H1 (cell line): ENCODE data around the gene ERICH3. TPM values are rescaled to one million over a fixed set of nuclear protein-coding genes. Genes with fewer than 3 reads are reported as not detected.
A peak's percentile ranks its signal among the peaks of the same experiment; 100 is the strongest.

Experiments
- ASH2L ChIP-seq: fragments of 200-600, 300-600 bp; sonication (generic); IDR thresholded peaks from one replicate; pipeline ENCODE4 v1.7.1; 2017; ENCODE audit warnings: low read length
- ZNF274 ChIP-seq: IDR thresholded peaks from 2 replicates; pipeline ENCODE4 v1.7.0; 2012; ENCODE audit warnings: low read length, borderline replicate concordance; ENCODE audit errors: extremely low read depth
- polyA plus RNA-seq, 7 experiments: library from polyadenylated mRNA; depleted of rRNA in 3 of 7; stranded (reverse) in 5 of 7; unstranded in 2 of 7; fragments of >200 nt in 5 of 7; fragments of 200-250 nt in 2 of 7; gene quantifications; 1 replicate in 5 of 7; 2 replicates in 1 of 7; 4 replicates in 1 of 7; pipeline versions ENCODE4 v1.2.1 to v1.2.3, GENCODE V29; 2011 to 2013; ENCODE audit warnings: missing spikeins in 2 of 7, mixed read lengths in 2 of 7
- total RNA-seq: library from RNA; stranded (reverse); fragmentation: NEBNext Ultra II Directional; extraction: Animal tissue kit (Norgen Biotek cat#: 25700); gene quantifications from 2 replicates; pipeline ENCODE4 v1.2.1, GENCODE V29; 2021

ERICH3 gene
- total and polyA plus RNA-seq, 2 of the 8 experiments (the other 6 are each of a cell fraction or from before 2014, with no cell fraction given): 0.02 TPM; not detected in 1

- no peak for TF ChIP-seq ZNF274
- TF ChIP-seq ASH2L: peak; percentile 46
These were observed at the start of gene ERICH3 (continued) for GRCh38 chr1:74673351-74674111.
